Peyer's patch (tissue), 4 donors: ENCODE measurements around the gene THAP11.

Experiments
- POLR2A ChIP-seq, 2 donors: fragments of 450-650 bp; IDR thresholded peaks; one replicate each; pipeline ENCODE4 v1.5.1; 2017; ENCODE audit warnings: antibody characterized with exemption in 2 of 2, mild to moderate bottlenecking in 2 of 2, moderate library complexity in 2 of 2
- TF ChIP-seq, protein P1 (sequence below), 6 experiments: fragments of 450-650 bp in 4 of 6; fragments of 200-600 bp in 2 of 6; sonication (generic) in 1 of 6; IDR thresholded peaks; one replicate each; pipeline ENCODE4 v1.5.1; 2017 to 2019; ENCODE audit warnings: antibody characterized with exemption in 6 of 6, mild to moderate bottlenecking in 3 of 6, moderate library complexity in 1 of 6

DNA sequence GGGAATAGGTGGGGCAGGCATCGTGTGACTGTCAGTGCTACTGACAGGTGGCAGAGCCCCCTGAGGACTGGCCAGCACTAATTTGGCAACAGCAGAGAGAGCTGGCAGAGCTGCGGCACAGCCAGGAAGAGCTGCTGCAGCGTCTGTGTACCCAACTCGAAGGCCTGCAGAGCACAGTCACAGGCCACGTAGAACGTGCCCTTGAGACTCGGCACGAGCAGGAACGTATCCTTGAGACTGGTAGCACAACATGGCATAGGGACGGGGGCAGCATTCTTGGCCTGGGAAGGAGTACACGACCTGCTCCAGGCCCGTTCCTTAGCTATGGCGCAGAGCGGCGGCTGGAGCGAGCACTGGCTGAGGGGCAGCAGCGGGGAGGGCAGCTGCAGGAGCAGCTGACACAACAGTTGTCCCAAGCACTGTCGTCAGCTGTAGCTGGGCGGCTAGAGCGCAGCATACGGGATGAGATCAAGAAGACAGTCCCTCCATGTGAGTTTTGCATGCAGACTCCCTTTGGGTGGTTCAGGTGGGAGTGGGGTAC lies 39.6 kb downstream of the THAP11 start:
- TF ChIP-seq, protein P1, sequence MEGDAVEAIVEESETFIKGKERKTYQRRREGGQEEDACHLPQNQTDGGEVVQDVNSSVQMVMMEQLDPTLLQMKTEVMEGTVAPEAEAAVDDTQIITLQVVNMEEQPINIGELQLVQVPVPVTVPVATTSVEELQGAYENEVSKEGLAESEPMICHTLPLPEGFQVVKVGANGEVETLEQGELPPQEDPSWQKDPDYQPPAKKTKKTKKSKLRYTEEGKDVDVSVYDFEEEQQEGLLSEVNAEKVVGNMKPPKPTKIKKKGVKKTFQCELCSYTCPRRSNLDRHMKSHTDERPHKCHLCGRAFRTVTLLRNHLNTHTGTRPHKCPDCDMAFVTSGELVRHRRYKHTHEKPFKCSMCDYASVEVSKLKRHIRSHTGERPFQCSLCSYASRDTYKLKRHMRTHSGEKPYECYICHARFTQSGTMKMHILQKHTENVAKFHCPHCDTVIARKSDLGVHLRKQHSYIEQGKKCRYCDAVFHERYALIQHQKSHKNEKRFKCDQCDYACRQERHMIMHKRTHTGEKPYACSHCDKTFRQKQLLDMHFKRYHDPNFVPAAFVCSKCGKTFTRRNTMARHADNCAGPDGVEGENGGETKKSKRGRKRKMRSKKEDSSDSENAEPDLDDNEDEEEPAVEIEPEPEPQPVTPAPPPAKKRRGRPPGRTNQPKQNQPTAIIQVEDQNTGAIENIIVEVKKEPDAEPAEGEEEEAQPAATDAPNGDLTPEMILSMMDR (IDR thresholded peaks at IDR 0.05) = no peak
- TF ChIP-seq POLR2A (IDR thresholded peaks at IDR 0.05) = no peak
